NCI-H748 (cell line): ENCODE results near the gene METTL24.
"Not testable (repeated sequence)": the region's sequence is repeated elsewhere in the genome, so short reads cannot be mapped to it uniquely, and the experiment has no call there.

Experiments used
- DNase-seq: peaks from one replicate; lab custom pipeline; 2025; ENCODE audit not compliant: unreplicated experiment; lab: John Stamatoyannopoulos, UW

The METTL24 gene

GRCh38 chr6:110363748-110364147 lies 5.6 kb upstream of the METTL24 start:
- no peak for DNase-seq

- no peak for DNase-seq
Observed at GRCh38 chr6:110360676-110361075, 2.5 kb upstream of the METTL24 start.

- DNase-seq, result no peak
Observed at GRCh38 chr6:110359556-110359955, 1.4 kb upstream of the METTL24 start.

- no peak for DNase-seq
Observed at GRCh38 chr6:110358553-110359160, 508 bp upstream of the METTL24 start.

GRCh38 chr6:110357298-110357663 lies 868 bp downstream of the METTL24 start:
- peak; percentile 64 for DNase-seq

GRCh38 chr6:110356778-110357177 lies 1.4 kb downstream of the METTL24 start:
- no peak for DNase-seq

GRCh38 chr6:110355727-110356126 lies 2.4 kb downstream of the METTL24 start:
- DNase-seq, result no peak

DNA sequence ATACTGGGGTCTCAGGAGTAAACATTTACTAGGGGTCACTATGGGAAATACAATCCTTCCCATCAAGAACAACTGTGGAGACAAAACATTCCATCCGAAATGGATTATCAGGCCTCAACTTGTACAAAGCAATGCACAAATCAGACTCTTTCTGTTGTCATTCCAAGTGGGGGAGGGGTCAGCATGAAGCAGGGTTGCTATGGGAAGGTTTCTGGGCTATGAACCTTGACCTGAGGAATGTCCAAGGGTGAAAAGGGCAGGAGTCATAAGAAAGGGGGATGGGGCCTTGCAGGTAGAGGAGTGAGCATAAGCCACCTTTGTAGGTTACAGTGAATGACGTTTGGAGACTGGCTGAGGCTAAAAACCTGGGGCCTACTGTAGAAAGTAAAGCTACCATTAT lies 3.1 kb downstream of the METTL24 start:
- DNase-seq, result no peak

DNA sequence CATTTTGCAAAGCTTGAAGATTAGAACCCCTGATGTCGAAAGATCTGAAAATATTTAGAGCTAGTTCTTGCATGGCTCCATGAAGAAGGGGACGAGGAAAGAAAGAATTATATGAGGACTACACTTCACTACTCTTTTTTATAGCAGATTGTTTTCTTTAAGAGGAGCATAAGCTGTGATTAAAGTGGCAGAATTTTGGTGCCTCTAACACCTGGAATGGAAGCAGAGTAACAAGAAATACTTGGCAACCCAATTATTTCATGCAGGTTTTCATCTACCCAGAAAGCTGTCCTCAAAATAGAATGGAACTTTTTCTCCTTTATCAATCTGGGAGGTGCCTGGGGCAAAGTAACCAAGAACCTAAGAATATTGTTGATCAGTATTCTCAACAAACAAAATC lies 4.0 kb downstream of the METTL24 start:
- DNase-seq, result no peak

- no peak for DNase-seq
Observed at GRCh38 chr6:110353457-110354001, 4.6 kb downstream of the METTL24 start.

DNA sequence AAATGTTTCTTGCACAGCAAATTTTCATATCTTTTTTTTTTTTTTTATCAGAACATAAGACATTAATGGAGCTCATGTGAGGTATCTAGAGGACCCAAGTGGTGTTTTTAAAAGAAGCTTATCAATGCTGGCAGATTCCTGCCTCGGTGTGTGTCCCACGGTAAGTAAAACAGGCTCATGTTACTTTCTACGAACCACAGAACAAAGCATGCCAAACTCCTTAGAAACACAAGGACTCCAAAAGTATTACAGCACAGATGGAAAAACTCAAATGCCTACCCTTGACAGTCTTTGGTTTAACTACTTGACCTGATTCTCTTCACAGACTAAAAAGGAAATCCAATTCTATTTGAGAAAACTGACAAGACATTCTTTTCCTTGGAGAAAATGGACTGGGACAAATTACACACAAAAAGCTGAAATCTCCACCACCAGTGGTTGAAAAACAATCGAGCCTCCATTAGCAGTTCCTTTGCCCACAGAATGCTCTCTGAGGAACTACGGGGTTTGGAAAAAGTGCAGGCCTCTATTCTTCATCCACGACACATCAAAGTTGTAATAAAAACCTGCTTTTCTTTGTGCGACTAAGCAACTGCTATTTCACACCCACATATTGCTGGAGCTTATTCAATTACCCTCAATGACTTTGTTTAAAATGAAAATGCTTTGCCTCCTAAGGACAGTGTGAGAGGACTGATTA lies 5.4 kb downstream of the METTL24 start:
- DNase-seq, result no peak

DNA sequence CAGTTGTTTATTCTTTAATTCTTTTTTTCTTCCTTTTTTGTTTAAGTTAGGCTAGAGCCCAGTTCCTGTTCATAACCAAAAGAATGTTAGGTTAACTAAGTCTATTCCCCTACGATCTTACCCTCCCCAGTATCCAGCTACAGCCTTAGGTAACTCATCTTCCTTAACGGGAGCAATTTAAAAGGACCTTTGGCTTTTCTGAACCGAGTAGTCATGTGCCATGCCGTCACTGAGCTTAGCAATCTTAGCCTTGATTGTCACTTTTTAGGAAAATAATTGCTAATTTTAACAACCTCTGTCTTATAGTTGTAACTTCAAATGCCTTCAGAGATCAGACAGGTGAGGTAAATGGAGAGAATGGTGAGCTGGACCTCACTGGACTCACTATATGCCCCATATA lies 6.2 kb downstream of the METTL24 start:
- DNase-seq, result no peak

- DNase-seq, result no peak
Observed at GRCh38 chr6:110351546-110351945, 6.6 kb downstream of the METTL24 start.

GRCh38 chr6:110350593-110350992 lies 7.6 kb downstream of the METTL24 start:
- DNase-seq, result not testable (repeated sequence)

DNA sequence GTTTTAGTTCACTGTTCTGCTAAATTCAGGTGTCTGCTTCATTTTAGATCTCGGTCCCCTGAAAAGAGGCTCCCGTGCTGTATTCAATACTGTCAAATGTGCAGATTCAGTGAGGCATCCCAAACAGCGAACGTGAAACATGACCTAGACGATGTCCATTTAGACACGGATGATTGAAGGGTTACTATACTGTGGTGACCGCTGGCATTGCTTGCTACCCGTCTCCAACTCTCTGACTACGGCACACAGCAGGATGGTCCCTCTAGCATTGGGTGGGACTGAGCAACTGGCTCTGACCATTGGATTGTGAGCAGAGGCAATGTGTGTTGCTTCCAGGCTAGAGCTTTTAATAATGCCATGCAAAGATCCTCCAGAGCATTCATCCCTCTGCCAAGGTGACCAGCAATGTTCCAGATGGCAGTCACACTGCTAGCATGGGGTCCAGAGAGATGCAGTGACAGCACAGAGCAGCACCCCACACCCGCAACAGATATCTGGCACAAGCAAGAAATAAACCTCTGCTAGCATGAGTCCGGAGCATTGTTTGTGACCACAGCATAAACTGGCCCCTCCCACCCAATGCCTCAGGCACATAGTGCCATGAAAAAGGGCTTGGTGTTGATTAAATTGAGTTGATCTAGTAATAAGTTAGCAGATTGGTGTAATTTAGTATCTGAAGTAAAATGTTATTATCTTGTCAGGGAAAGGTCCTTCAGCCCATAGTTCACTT lies 9.0 kb downstream of the METTL24 start:
- no peak for DNase-seq

DNA sequence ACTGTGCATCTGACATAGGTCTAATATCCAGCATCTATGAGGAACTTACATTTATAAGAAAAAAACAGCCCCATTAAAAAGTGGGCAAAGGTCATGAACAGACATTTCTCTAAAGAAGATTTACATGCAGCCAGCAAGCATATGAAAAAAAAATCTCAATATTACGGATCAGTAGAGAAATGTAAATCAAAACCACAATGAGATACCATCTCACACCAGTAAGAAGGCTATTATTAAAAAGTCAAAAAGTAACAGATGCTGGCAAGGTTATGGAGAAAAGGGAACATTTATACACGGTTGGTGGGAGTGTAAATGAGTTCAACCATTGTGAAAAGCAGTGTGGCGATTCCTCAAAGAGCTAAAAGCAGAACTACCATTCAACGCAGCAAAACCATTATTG lies 13.1 kb downstream of the METTL24 start:
- DNase-seq, result no peak

- DNase-seq, result no peak
Observed at GRCh38 chr6:110342759-110343158, 15.4 kb downstream of the METTL24 start.

- DNase-seq, result peak; percentile 26
Observed at GRCh38 chr6:110341663-110342596, 16.2 kb downstream of the METTL24 start.

DNA sequence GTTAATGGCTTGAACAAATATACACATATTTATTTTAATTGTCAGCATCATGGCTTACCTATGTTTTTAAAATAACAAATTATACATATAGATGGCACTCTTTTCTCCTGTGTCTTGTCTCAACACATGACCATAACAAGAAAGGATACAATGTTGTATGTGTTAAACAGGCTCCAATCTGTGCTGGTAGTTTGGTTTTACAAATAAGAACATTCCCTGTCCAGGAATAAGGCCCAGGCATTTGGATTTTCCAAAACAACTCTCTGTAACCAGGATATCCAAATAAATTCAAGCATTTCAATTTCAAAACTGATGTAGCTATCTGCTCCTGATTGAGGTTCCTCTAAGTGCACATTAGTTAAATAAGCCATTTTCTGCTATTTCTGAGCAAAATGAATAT lies 17.1 kb downstream of the METTL24 start:
- no peak for DNase-seq

DNA sequence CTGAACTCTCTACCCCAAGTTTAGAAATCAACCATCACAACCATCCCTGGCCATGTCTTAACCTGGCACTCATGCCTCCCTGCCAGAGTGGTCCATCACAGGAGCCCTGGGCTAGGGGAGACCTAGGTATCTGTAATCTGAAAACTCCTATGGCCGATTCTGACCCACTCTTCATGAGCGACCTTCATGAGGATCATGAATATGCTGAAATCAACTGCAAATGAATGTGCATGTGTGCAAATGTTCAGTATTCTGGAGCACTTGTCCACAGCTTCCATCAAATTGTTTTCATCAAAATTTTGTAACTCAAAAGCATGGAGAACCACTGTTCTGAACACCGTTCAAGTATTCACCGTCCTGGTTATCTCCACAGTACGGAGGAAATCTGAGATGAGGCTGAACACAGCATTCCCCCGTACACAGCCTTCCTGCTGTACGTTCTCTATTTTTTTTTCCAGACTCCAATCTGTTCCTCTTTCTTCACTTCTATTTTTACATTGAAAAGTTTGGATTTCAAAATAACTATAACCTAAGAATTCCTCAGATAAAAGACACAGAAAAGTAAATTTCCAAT lies 17.7 kb downstream of the METTL24 start:
- no peak for DNase-seq
